Type B pancreatic cell (in vitro differentiated cells): ENCODE measurements around the gene POMT1. TPM values are rescaled to one million over a fixed set of nuclear protein-coding genes. Genes with fewer than 3 reads are reported as not detected.

Experiments used
- DNase-seq: peaks from one replicate; pipeline ENCODE4 v3.0.0; 2021; ENCODE audit warnings: mixed read lengths; ENCODE audit not compliant: unreplicated experiment; ENCODE audit errors: extremely low spot score
- H3K27ac Mint-ChIP-seq: 2 replicates; pipeline ENCODE4 v1.8.0; 2021; ENCODE audit warnings: mild to moderate bottlenecking, mixed read lengths
- H3K27me3 Mint-ChIP-seq: 2 replicates; pipeline ENCODE4 v1.8.0; 2021; ENCODE audit warnings: mixed read lengths
- H3K36me3 Mint-ChIP-seq: 2 replicates; pipeline ENCODE4 v1.8.0; 2021; ENCODE audit warnings: mixed read lengths
- H3K4me1 Mint-ChIP-seq: one replicate; pipeline ENCODE4 v1.8.0; 2021; ENCODE audit warnings: mixed read lengths; ENCODE audit not compliant: unreplicated experiment
- H3K4me3 Mint-ChIP-seq: 2 replicates; pipeline ENCODE4 v1.8.0; 2021; ENCODE audit warnings: mild to moderate bottlenecking, mixed read lengths
- H3K9me3 Mint-ChIP-seq: 2 replicates; pipeline ENCODE4 v1.8.0; 2021; ENCODE audit warnings: mixed read lengths
- CTCF ChIP-seq: fragments of 200-600 bp; sonication (generic); conservative IDR thresholded peaks from 2 replicates; pipeline ENCODE4 v1.5.0; 2021; ENCODE audit warnings: antibody characterized with exemption, mild to moderate bottlenecking
- total RNA-seq: library from RNA; stranded (reverse); gene quantifications from 2 replicates; pipeline ENCODE4 v1.2.1, GENCODE V29; 2021; ENCODE audit warnings: low replicate concordance

POMT1 gene
- total RNA-seq, 1 donor from 2014 or later, result 48.7 TPM

- Mint-ChIP-seq H3K9me3 (no peaks in the 10 kb centered on the region), H3K27me3 (no peaks in the 10 kb centered on the region), H3K4me1 (no peaks in the 10 kb centered on the region), H3K36me3 (peaks cover 22% of the 10 kb centered on the region), H3K4me3 (no peak overlapping the region), H3K27ac (peak overlapping the region; percentile 48)
- no peak for DNase-seq
- TF ChIP-seq CTCF, result peak; percentile 76
Observed at GRCh38 chr9:131478421-131478868, 24.3 kb upstream of the POMT1 start.

- H3K4me3 Mint-ChIP-seq, result no peak overlapping the region
Observed at GRCh38 chr9:131478911-131479310, 23.8 kb upstream of the POMT1 start.

DNA sequence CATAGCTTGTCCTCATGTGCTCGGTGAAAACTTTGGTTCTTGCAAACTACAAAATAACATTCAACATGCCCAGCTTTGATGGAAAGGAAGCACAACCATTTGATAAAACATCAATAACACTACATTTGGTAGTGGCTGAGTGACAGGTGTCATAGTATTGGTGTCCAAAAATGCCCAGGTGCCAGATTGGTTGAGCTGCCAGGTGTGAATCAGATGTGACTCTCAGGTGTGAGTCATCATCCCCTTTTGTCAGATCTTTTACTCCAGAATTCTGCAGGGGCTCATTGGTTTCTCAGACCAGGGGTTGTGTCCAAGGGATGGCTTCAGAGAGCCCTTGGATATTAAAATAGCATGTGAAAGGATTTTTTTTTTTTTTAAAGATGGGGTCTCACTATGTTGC is 22.5 kb upstream of the POMT1 start:
- no peak for DNase-seq
- Mint-ChIP-seq H3K27ac (peak overlapping the region; percentile 34), H3K27me3 (no peaks in the 10 kb centered on the region), H3K9me3 (no peaks in the 10 kb centered on the region), H3K4me3 (no peak overlapping the region), H3K4me1 (no peaks in the 10 kb centered on the region), H3K36me3 (peaks cover 22% of the 10 kb centered on the region)
- TF ChIP-seq CTCF, result no peak

More at GRCh38 chr9:131478911-131479310, 23.8 kb upstream of the POMT1 start:
- H3K27me3 Mint-ChIP-seq, result no peaks in the 10 kb centered on the region
- no peak for TF ChIP-seq CTCF
- H3K4me1 Mint-ChIP-seq, result no peaks in the 10 kb centered on the region
- DNase-seq, result no peak
- no peaks in the 10 kb centered on the region for H3K9me3 Mint-ChIP-seq
- peak overlapping the region; percentile 26 for H3K27ac Mint-ChIP-seq
- H3K36me3 Mint-ChIP-seq, result peaks cover 22% of the 10 kb centered on the region

DNA sequence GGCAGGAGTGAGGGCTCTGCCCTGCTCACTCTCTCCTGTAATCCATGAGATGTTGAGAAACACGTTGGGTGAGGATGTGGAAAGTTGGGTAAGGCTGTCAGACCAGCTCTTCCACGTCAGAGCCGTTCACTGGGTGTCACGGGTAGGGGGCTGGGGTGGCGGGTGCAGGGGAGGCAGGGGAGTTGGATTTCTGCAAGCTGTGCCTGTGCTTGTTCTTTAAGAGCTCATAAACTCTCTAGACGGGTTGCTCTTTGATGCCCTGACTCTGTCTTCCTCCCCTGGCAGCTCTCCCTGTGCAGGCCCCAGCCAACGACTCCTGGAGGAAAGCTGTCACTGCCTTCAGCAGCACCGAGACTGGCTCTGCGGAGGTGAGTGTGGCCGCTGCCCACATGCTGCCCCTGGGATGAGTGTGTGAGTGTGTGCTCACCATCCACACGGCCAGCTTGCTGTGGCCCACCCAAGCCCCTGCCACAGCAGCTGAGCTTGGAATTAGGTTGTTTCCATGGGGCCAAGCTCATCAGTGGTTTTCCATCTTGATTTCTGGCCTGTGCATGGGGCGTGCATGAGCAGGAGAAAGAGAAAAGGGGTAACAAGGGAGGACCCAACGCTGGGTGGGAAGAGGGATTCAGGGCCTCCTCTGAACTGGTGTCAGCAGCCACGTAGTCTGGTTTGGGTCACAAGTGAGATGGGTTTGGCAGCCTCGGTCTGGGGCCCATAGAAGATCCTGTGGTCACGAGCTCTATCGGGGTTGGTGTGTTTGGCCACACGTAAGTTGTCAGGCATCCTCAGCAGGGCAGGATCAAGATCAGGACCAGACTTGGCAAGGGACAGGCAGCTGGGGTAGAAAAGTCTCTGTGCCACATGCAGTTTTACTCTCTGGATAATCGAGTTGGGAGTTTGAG is 21.0 kb upstream of the POMT1 start:
- Mint-ChIP-seq H3K27ac (peak overlapping the region; percentile 82), H3K36me3 (peaks cover 22% of the 10 kb centered on the region), H3K4me3 (peak overlapping the region; percentile 28), H3K27me3 (no peaks in the 10 kb centered on the region), H3K9me3 (no peaks in the 10 kb centered on the region), H3K4me1 (no peaks in the 10 kb centered on the region)
- TF ChIP-seq CTCF, result no peak
- no peak for DNase-seq

- Mint-ChIP-seq H3K9me3 (no peaks in the 10 kb centered on the region), H3K27ac (peak overlapping the region; percentile 22), H3K27me3 (no peaks in the 10 kb centered on the region), H3K36me3 (peaks cover 22% of the 10 kb centered on the region), H3K4me1 (no peaks in the 10 kb centered on the region), H3K4me3 (peak overlapping the region; percentile 5)
- no peak for DNase-seq
- no peak for TF ChIP-seq CTCF
Observed at GRCh38 chr9:131482343-131483006, 20.2 kb upstream of the POMT1 start.
